ENCODE results near the gene SHISA9.
"Not testable (repeated sequence)": the region's sequence is repeated elsewhere in the genome, so short reads cannot be mapped to it uniquely, and the experiment has no call there.

The SHISA9 gene

DNA sequence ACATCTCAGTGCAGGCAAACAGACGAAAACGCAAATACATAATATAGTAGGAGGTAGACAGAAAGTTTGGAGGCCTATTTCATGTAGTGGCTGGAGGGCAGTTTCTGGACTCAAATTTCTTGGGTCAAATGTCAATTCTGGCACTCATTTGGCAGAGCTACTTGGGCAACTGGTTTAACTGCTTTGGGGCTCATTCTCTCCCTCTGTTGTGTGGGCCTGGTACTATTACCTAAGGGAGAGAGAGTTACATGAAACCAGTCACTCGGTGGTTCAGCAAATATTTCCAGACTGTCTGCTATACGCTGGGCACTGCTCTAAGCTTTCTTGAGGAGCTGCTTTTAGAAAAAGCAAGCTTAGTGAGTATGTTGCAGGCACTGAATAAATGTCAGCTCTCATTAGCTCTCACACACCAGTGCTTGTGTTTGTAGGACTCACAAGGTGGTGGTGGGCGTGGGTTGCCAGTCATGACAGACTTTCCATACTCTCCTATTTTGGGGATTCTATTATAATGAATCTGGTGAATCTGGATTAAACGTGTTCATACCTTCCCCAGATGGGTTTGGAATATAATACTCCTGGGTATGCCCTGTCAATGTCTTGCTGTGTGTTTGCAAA lies 1.8 kb upstream of the SHISA9 start:
- DNase-seq: peak in 9 of 56 donors; percentile 1 to 37 (median 17)

DNA sequence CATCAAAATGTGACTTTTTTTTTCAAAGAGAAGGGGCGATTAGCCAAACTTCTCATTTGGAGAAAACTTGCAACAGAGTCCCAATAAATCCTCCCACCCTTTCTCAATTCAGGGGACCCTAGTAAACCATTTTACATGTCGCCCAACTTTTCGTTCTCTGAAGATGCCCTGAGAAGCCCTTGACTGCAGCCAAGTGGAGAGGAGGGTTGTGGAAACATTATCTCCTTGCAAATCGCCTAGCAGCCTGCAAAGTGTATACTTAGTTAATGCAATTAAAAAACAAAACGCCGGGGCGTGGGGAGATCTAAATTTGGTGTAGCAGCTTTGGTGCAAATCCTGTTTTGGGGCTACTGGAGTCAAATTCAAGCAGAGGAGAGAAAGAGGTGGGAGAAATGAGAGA lies 1.2 kb upstream of the SHISA9 start:
- peak in 1 of 56 donors; percentile 41 for DNase-seq

DNA sequence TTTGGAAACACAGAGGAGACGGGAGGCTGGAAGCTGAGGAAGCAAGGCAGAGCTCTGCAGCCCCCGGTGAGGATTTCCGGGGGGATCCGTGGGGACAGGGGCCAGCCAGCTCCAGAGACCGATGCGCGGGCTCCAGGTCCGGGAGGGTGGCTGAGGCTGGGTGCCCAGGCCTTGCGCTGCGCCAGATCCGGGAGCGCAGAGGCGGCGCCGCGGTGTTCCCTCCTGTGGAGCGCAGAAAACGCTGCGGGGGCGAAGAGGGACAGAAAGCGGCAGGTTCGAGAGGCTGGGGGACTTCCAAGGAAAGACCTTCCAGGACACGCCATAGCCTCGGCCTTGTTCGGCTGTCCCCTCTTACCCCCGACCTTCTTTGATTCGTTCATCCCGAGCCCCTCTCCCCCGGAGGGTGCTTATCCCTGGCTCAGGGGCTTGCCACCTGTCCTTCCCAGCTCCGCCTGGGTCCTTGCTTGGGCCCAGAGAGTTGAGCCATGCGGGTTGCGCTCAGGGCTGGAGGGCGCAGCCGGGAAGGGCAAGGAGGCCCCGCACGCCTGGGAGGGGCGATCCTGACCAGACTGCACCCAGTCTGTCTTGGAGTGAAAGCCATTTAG lies 697 bp upstream of the SHISA9 start:
- peak in 20 of 56 donors; percentile 6 to 46 (median 22) for DNase-seq

DNA sequence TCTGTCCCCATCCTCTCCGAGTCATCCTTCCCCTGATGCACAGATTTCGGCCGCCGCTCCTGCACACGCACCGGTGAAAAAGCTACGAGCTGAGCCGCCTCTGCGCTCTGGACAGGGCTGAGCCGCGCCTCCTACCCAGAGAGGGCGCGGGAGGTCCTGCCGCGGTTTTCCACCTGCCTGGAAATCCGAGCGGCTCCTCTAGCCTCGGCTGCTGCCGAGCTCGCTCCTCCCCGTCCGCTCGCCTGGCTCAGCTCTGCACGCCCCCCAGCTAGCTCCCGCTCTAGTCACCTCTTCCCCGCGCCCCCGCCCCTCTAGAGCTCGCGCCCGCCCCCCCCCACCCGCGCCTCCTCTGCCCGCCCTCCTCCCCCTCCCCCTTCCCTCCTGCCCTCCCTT lies 198 bp upstream of the SHISA9 start:
- DNase-seq: peak in 27 of 56 donors; percentile 6 to 73 (median 29)

DNA sequence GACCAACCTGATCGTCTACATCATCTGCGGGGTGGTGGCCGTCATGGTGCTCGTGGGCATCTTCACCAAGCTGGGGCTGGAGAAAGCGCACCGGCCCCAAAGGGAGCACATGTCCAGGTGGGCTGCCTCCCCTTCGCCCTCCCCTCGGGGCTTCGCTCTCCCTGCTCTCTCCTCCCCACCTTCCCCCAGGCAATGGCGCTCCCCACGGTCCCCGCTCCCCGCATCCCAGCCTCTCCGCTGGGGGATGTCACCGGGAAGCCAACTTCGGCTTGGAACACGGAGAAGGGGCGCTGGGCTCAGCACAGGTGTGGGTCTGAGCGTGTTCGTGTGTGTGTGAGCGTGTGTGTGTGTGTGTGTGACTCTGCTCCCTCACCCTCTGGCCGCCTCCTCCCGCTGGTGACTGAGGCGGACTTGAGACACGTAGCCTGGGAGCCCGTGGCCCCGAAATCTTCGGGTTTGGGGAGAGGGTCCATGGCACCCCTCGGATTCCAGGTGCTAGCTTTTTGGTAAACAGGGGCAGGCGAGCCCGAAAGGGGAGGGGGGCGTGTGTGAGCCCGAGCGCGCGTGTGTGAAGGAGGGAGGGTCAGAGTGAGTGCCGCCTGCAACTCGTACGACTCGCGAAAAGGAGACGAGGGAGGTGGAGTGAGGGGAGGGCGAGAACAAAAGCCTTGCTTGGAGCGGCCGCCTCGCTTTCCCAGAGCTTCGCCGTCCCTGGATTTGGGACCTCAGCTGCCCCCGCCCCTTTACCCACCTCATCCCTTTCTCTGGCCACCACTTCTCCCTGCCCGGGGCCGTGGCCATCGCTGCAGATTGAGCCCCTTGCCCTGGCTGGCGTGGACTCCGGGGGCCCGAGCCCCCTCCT lies 1.3 kb downstream of the SHISA9 start:
- peak in 22 of 56 donors; percentile 8 to 67 (median 33) for DNase-seq

DNA sequence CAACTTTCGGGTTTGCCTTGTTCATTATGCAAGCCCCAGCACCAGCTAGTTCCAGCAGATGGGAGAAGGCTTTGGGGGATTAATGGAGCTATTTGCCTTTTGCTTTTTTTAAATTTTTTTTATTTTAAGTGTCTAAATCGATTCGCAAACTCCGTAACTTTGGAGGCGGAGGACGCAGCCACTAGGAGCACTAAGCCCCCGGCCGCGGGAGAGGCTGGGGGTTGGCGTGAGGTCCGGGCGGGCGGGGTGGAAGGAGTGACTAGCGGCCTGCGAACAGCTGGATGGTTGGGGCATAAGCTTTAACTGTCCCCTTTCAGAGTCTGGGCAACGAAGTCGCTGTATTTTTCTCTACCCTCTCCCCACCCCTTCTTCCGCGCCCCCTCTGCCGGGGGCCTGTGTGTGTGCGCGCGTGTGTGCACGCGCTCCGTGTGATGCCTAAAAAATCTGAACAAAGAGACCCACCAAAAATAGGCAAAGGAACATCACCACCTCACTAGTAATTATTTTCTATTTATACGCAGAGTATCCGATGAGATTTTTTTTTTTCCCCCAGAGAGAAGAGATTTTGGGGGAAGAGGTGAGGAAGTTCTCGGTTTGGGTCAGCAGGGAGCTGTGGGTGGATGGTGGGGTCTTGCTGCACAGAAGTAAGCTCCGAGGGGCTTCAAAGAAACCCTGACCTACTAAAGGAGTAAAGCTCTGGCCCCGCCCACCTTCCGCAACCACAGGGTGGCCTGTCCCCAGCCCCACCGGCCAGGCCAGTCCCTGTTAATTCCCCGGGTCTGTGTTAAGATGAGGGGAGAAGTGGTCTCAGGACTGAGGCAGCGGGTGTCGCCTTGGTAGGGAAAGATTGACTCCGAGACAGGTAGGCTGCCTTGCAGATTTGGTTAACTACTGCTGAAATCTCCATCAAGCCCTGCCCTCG lies 2.3 kb downstream of the SHISA9 start:
- DNase-seq: peak in 13 of 56 donors; percentile 4 to 49 (median 16)

DNA sequence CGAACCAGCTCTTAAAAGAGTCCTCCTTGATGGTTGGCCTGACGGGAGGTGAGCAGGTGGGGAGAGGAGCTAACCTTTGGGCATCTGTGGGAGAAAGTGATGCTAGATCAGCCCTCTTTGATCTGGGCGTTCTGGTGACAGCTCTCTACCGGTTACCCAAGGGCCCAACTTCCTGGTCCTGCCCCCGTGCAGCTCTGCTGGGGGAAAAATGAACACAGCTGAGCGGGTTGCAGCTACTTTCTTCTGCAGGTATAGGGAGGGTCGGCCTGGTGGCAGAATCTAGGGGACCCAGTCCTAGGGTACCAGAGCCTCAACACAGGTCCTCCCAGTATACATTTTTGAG lies 2.9 kb downstream of the SHISA9 start:
- DNase-seq: peak in 6 of 56 donors; percentile 1 to 26 (median 16)

DNA sequence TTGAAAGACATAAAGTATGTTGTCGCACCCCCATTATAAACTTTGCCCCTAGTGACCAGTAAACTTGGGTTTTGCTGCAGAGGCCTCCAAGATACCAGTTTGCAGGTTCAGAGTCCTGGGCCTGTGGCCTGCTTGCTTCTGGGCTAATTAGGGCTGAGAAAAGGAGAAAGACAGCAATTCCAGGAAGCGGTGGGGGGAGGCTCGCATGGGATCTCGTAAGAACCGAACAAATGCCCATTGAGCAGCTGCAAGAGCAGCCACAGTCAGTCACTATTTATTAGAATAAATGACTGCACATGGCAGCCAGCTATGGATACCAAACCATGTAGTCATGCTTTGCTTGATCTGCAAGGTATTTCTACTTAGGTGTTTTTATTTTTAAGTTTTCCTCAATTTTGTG lies 4.9 kb downstream of the SHISA9 start:
- peak in 1 of 56 donors; percentile 8 for DNase-seq

DNA sequence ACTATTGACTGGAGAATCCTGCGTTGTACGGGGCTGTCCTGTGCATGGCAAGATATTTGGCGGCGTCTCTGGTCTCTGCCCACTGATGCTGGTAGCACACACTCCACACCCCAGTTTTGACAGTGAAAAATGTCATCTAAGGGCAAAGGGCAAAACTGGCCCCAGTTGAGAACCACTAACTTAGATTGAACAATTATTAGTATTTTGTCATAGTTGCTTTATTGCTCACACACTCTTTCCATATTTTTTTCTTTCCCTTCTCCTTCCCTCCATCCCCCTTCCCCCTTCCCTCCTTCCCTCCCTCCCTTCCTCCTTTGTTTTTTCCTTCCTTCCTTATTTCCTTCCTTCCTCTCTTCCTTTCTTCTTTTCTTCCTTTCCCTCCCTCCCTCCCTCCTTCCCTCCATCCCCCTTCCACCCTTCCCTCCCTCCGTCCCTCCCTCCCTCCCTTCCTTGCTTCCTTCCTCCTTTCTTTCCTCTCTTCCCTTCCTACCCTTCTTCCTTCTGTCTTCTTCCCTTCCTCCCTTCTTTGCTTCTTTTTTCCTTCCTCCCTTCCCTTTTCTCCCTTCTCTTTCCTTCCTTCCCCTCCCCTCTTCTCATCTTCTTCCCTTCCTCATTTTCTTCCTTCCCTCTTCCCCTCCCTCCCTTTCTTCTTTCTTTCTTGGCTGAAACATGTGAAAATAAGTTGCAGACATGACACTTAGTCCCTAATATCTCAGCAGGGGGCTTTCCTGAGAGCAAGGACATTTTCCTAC lies 5.5 kb downstream of the SHISA9 start:
- no peak for DNase-seq

DNA sequence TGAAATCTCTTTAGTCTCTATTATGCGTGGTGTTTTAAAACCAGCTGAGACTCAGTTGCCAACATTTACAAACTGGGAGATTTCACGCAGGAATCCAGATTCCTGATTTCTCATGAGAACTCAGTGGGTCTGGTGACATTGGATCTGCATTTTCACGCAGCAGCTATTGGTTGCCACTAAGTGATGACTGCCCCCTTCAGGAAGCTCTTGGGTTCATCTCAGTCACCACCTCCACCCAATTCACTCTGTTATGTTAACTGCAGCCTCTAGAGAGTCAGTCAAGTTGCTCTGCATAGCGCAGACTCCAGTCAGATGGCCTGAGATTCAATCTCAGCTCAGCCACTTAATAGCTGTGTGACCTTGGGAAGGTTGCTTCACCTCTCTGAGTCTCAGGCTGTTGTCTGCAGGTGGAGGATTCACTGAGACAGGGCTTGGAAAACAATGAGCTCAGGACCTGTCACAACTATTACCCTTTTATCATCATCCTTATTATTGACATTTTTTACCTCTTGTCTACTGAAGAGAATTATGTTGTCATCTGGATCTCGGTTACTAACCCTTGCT lies 6.4 kb downstream of the SHISA9 start:
- peak in 6 of 56 donors; percentile 7 to 41 (median 28) for DNase-seq

DNA sequence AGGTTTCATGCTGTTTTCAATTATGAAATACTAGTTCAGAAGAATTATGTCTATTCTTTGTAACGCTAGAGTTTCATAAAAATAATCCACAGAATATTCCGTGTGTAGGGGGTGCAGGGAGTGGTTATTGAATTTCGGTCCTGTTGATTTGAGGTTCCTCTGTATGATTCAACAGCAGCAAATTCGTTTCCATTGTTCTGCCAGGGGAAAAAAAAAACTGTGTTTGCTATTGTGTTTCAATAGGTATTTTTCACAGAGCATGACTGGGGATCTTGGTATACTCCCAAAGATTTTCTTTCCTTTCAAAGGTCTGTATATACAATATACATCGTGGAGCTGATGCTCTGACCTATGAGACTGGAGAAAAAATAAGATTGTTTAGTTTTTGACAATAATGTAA lies 15.8 kb downstream of the SHISA9 start:
- no peak for DNase-seq

DNA sequence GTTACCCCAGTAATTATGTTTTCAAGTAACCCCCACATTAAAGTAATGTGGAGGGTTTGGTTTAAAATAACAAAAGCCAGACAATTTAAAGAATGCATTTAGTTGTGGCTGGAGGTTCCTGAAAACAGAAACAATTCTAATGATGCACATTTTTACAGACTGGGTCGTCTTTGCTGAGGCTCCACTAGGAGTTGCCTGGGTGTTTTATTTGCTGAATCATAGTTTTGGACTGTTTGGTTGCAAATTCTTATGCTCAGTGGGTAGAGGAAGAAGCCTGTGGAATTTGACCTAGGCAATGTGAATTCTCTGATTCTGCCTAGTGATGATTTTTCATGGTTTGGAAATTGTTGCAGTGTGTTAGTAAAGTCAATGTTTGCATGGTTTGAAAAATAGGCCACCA lies 16.3 kb downstream of the SHISA9 start:
- no peak for DNase-seq

DNA sequence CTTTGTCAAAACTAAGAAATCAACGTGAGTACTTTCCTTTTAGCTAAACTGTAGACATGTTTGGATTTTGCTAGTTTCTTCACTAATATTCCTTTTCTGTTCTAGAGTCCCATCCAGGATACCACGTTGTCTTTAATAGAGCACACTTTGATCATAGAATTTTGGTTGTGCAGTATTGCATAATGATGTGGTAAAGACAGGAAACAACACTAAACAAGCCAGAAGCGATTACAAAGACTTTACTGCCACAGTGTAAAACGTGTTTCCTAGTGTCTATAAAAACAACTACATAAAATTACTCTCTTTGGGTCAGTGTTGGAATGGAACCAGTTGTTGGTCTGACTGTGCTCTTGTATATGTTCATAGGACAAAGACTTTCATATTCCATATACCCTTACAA lies 19.3 kb downstream of the SHISA9 start:
- no peak for DNase-seq

DNA sequence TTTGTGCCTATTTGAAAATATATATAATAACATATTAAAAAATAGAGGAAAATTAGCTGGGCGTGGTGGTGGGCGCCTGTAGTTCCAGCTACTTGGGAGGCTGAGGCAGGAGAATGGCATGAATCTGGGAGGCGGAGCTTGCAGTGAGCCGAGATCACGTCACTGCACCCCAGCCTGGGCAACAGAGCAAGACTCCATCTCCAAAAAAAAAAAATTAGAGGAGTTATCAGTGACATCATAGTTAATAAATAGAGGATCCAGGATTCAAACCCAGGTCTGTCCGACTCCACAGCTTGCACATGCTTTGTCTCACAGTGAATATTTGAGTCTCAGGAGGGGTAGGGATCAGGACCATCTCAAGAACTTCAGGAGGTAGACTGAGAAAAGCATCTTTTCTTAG lies 22.2 kb downstream of the SHISA9 start:
- DNase-seq: not testable (repeated sequence)

DNA sequence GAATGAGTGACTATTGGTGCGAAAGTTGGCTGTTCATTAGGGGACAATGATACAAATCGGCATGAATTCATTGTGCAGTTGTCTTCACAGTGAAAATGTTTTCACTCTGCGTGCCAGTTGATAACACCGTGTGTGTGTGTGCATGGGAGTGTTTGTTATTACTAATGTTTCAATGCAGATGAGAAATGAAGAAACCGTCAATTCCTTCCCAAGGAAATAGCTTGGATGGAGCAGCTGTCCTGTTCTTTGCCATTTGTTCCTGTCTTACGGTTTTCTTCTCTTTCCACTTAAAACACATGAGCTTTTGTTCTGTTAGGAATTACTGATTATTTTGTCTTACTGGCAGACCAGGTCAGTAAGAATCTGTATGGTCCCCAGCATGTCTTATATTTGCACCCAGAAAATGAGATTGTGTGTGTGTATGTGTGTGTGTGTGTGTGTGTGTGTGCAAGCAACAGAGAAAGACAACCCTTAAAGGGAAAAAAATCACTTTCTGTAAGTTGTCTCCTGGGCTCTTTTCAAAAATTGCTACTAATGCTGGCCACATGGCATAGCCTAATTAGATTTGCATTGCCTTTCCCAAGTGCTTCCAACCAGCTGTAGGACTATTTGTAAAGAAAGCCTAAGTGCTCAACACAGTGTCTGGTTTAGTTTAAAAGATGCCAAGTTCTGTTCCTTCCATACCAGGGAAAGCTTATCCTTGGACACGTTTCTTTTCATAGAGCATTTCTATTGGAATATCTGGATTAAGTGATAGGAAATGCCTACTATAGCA lies 23.8 kb downstream of the SHISA9 start:
- DNase-seq: no peak

DNA sequence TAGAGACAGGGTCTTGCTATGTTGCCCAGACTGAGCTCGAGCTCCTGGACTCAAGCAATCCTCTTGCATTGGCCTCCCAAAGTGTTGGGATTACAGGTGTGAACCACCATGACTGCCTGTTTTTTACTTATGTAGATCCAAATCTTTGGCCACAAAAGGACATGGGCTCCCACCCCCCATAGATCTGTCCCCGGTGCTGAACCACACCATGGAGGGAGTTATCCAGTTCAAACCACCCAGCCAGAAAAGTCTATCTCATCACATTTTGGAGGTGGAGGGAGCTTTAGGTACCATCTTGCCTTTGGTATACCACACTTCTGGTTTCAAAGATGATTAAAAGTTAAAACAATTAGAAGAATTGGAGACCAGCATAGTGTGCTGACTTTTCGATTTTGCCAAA lies 26.2 kb downstream of the SHISA9 start:
- DNase-seq: no peak

DNA sequence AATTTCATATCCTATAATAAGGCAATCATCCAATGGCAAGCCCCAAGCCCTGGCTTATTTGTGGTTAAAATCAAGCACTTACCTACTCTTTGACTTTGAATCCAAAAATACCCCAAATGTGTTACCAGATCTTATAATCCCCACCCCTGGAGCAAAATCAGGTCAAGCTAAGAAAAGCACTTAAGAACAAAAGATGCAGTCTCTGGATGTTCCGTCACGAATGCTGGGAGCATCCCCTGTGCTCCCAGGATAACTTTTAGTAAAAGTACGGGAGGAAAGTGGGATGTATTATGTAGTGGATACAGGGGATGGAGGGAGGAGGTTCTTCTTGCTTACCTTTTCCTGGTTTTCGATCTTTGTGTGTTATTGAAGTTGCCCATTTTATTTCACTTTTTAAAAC lies 29.5 kb downstream of the SHISA9 start:
- peak in 2 of 56 donors; percentile 4 to 14 for DNase-seq

DNA sequence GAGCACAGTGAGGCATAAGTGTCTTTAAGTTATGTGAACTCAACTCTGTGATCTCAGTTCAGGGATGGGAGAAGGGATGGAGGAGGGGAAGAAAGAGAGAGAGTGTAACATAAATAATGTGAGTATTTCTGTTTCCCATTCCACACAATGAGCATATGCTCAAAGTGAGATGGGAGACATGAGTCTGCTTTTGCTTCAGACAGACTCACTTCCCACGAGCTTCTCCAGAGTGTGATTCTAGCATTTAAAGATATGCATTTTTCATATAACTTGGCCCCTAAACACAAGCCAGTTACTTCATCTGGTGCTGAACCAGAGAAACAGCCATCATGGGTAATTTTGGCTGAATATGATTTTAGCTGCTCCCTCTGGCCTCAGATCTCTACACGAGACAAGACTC lies 35.0 kb downstream of the SHISA9 start:
- no peak for DNase-seq

DNA sequence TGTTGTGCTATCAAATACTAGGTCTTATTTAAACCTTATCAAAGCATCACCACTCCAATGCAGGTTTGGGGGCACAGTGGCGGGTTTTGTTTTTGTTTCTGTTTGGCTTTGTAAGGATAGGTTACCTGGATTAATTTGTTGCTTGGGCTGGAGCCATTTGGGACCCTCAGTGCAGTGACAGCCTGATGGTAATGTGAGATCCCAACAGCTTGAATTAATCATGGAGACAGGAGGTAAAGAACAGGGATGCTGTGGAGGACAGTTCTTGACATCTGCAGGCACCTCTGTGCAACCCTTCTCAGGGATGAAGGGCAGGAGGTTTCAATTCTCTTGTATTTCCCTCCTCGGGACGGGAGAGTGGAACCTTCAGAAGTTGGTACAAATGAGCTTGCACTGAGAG lies 40.5 kb downstream of the SHISA9 start:
- DNase-seq: no peak
